ENCODE data around the gene LDB1.

The LDB1 gene

DNA sequence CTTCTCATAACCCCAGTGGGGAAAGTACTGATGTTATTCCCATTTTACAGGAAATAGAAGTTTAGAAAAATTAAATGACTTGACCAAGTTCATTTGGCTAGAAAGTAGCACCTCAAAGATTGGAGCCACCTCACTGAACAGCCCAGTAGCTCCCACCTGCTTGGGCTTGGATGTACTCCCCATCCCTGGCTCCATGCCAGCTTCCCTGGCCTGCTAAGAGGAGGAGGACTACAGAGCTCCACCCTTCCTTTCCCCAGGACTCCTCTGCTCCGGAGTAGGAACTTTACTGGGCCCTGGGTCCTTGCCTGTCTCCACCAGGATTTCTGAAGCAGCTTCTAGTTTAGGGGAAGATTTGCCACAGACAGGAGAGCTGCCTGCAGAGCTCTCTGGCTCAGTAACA is 52.0 kb downstream of the LDB1 start:
- in situ Hi-C loops (cut with MboI; ENCODE audit: low sequenced_read_pairs), result no loop called here
- no peaks in the 10 kb centered on the region for H3K9me3 ChIP-seq
- peaks cover 20% of the 10 kb centered on the region for H3K36me3 ChIP-seq (replicated peaks)
- H3K4me1 ChIP-seq, result peaks cover 3% of the 10 kb centered on the region
- DNase-seq (ENCODE audit: low spot score in 2 of 2), result peak in 1 of 2 experiments; percentile 52
- H3K4me3 ChIP-seq, result no peak overlapping the region
- H3K27me3 ChIP-seq (ENCODE audit: low read depth), result no peaks in the 10 kb centered on the region

DNA sequence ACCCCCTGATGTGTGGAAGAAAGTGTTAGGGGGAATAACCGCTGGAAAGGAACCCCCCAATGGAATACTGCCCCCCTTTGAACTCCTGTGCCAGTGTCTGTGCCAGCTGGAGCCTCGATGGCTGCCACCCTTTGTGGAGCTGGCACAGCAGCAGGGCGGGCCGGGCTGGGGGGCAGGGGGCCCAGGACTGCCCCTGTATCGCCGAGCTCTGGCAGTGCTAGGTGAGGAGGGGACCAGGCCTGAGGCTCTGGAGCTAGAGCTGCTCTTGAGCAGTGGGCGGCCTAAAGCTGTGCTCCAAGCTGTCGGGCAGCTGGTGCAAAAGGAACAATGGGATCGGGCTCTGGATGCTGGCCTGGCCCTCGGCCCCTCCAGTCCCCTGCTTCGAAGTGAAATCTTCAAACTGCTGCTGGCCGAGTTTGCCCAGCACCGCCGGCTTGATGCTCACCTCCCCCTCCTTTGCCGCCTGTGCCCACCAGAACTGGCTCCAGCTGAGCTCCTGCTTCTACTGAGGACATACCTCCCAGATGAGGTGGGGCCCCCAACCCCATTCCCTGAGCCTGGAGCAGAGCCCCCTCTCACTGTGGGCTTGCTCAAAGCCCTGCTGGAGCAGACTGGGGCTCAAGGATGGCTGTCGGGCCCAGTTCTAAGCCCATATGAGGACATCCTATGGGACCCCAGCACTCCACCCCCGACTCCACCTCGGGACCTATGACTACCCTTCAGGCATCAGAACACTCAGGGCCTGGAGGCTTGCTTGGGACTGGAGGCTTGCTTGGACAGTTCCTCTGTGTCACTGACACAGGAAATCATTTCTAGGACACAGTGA is 52.9 kb downstream of the LDB1 start:
- no peaks in the 10 kb centered on the region for H3K27me3 ChIP-seq (ENCODE audit: low read depth)
- H3K9me3 ChIP-seq, result no peaks in the 10 kb centered on the region
- in situ Hi-C loops (cut with MboI; ENCODE audit: low sequenced_read_pairs), result no loop called here
- DNase-seq (ENCODE audit: low spot score in 2 of 2), result no peak
- no peak overlapping the region for H3K4me3 ChIP-seq
- peaks cover 3% of the 10 kb centered on the region for H3K4me1 ChIP-seq
- H3K36me3 ChIP-seq (replicated peaks), result peaks cover 20% of the 10 kb centered on the region

DNA sequence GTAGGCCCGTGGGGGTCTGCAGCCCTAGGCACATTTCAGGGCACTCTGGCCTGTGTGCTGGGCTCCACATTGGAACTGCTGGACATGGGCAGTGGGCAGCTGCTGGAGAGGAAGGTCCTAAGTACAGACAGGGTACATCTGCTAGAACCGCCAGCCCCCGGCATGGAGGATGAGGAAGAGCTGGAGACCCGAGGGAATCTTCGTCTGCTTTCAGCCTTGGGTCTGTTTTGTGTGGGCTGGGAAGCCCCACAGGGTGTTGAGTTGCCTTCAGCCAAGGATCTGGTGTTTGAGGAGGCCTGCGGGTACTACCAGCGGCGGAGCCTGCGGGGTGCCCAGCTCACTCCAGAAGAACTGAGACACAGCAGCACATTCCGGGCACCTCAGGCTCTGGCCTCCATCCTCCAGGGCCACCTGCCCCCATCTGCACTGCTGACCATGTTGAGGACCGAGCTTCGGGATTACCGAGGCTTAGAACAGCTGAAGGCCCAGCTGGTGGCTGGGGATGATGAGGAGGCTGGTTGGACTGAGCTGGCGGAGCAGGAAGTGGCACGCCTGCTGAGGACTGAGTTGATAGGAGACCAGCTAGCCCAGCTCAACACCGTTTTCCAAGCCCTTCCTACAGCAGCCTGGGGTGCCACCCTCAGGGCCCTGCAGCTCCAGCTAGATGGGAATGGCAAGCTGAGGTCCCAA is 53.6 kb downstream of the LDB1 start:
- no peak for DNase-seq (ENCODE audit: low spot score in 2 of 2)
- Histone ChIP-seq H3K36me3 (replicated peaks) (peaks cover 20% of the 10 kb centered on the region), H3K9me3 (no peaks in the 10 kb centered on the region), H3K4me3 (peak overlapping the region; percentile 55), H3K4me1 (peaks cover 3% of the 10 kb centered on the region), H3K27me3 (ENCODE audit: low read depth) (no peaks in the 10 kb centered on the region)
- in situ Hi-C loops (cut with MboI; ENCODE audit: low sequenced_read_pairs), result no loop called here

DNA sequence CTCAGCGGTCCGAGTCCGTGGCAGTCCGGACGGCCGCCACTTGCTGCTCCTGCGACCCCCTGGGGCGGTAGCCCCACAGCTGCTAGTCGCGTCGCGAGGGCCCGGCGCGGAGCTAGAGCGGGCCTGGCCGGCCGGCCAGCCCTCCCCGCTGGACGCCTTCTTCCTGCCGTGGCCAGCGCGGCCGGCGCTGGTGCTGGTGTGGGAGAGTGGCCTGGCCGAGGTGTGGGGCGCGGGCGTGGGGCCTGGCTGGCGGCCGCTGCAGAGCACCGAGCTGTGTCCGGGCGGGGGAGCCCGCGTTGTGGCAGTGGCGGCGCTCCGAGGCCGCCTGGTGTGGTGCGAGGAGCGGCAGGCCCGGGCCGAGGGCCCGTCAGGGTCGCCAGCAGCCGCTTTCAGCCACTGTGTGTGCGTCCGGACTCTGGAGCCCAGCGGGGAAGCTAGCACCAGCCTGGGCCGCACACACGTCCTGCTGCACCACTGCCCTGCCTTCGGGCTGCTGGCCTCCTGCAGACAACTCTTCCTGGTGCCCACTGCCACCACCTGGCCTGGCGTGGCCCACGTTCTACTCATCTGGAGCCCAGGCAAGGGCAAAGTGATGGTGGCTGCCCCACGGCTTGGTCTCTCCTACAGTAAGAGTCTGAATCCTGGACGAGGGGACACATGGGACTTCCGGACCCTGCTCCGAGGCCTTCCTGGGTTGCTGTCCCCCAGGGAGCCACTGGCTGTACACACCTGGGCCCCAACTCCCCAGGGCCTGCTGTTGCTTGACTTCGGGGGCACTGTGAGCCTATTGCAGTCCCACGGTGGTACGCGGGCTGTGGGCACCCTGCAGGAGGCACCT is 54.4 kb downstream of the LDB1 start:
- peak overlapping the region; percentile 55 for H3K4me3 ChIP-seq
- H3K4me1 ChIP-seq, result peaks cover 3% of the 10 kb centered on the region
- peak in 1 of 2 experiments; percentile 43 for DNase-seq (ENCODE audit: low spot score in 2 of 2)
- H3K27me3 ChIP-seq (ENCODE audit: low read depth), result no peaks in the 10 kb centered on the region
- no peaks in the 10 kb centered on the region for H3K9me3 ChIP-seq
- H3K36me3 ChIP-seq (replicated peaks), result peaks cover 20% of the 10 kb centered on the region
- in situ Hi-C loops (cut with MboI; ENCODE audit: low sequenced_read_pairs), result no loop called here

DNA sequence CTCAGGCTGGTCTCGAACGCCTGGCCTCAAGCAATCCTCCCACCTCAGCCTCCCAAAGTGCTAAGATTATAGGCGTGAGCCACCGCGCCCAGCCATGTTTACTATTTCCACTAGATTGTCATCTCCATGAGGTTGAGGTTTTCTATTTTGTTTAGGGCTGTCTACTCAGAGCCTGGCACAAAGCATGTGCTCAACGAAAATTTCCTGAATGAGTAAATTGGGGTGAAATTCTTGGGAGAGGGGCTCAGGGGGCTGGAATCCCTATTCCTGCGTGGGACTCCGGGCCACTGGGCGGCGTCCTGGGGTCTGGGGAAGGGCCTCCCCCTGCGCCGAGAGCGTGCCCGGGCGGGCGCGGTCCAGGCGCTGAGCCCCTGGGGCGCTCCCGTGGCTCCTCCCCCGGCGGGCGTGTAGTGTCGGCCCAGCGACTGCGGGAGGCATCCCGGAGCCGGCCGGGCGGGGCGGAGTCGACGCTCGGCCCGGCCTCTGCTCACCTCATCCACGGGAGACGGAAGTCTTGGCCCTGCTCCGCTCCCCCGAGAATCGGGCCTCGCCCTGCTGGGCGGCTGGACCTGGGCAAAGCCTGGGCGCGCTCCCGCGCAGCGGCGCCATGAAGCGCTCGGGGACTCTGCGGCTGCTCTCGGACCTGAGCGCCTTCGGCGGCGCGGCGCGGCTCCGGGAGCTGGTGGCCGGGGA is 55.2 kb downstream of the LDB1 start, which contains the start of gene HPS6:
HPS6 (plus strand) TSS at position 482 of the 693 bp plus-strand sequence; CDS start at position 608, 126 bp downstream.
- Histone ChIP-seq H3K4me3 (peak within 1 kb of the TSS; percentile 55), H3K36me3 (replicated peaks) (peaks cover 20% of the 10 kb centered on the region), H3K9me3 (no peaks in the 10 kb centered on the region), H3K4me1 (peaks cover 3% of the 10 kb centered on the region), H3K27me3 (ENCODE audit: low read depth) (no peaks in the 10 kb centered on the region)
- in situ Hi-C loops (cut with MboI; ENCODE audit: low sequenced_read_pairs), result no loop called here
- DNase-seq (ENCODE audit: low spot score in 2 of 2), result peak; percentile 81 to 94

DNA sequence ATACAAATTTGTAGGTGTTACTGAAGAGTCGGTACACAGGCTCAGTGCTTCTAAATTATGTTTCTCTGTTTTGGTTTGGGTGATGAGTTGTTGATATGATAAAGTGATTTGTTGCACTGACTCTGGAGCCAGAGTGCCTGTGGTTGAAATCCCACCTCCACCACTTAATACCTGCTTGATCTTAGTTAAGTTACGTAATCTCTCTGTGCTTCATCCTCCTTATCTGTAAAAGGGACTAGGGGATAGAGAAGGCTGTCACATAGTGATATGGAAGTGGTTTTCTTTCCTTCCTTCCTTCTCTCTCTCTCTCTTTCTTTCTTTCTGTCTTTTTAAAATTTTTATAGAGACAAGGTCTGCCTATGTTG is 55.7 kb downstream of the LDB1 start:
- in situ Hi-C loops (cut with MboI; ENCODE audit: low sequenced_read_pairs), result no loop called here
- Histone ChIP-seq H3K9me3 (no peaks in the 10 kb centered on the region), H3K27me3 (ENCODE audit: low read depth) (no peaks in the 10 kb centered on the region), H3K4me1 (peaks cover 3% of the 10 kb centered on the region), H3K36me3 (replicated peaks) (peaks cover 20% of the 10 kb centered on the region), H3K4me3 (peak overlapping the region; percentile 55)
- no peak for DNase-seq (ENCODE audit: low spot score in 2 of 2)

DNA sequence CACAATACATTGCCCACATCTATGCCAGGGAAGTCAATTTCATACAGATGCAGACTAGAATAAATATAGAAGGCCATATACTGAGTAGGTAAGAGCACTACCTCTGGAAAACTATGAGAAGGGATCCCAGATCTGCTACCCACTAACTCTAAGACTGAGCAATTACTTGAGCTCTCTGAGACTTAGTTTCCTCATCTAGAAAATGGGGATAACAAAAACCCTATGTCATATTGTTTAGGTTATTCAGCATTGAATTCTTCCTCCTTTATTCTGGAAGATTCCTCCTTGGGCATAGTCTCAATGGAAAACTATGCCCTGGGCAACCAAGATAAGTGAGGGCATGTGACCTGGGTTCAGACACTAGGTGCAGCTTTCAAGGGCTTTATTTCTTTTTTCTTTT is 60.2 kb downstream of the LDB1 start:
- Histone ChIP-seq H3K27me3 (ENCODE audit: low read depth) (no peaks in the 10 kb centered on the region), H3K9me3 (no peaks in the 10 kb centered on the region), H3K4me1 (no peaks in the 10 kb centered on the region), H3K4me3 (no peak overlapping the region), H3K36me3 (replicated peaks) (0 out of 2 replicates have a peak, but pooled peaks cover 4% of the 10 kb centered on the region)
- no peak for DNase-seq (ENCODE audit: low spot score in 2 of 2)
- in situ Hi-C loops (cut with MboI; ENCODE audit: low sequenced_read_pairs), result no loop called here

Measured in HAP-1 (cell line).